HG03025 (cell line): ENCODE data around the gene ANKRD61.
"Not testable (repeated sequence)": the region's sequence is repeated elsewhere in the genome, so short reads cannot be mapped to it uniquely, and the experiment has no call there.

ENCODE experiments used
- ATAC-seq: cut with Tn5 transposase; IDR thresholded peaks from one replicate; pipeline ENCODE4 v1.9.1; 2021; ENCODE audit warnings: mild to moderate bottlenecking, moderate library complexity; ENCODE audit not compliant: unreplicated experiment, low FRiP score

Gene ANKRD61

DNA sequence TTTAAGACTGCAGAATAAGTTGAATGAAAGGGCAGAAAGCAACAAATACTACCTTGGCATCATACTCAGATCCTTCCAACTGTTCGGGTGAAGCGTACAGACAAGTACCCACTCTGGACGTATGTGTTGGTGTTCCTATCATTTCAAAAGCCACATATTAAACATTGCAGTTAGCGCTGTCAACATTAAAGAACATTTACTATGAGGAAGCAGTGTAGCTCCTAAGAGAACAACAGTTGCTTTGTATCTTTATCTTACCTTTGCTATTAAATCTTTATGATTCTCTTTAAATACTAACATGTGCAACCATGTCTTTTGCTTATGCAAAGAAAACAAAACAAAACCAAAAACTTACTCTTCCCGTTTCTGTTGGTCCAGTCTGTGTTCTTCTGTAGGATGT, 2.6 kb upstream of the ANKRD61 start:
- ATAC-seq: no peak

DNA sequence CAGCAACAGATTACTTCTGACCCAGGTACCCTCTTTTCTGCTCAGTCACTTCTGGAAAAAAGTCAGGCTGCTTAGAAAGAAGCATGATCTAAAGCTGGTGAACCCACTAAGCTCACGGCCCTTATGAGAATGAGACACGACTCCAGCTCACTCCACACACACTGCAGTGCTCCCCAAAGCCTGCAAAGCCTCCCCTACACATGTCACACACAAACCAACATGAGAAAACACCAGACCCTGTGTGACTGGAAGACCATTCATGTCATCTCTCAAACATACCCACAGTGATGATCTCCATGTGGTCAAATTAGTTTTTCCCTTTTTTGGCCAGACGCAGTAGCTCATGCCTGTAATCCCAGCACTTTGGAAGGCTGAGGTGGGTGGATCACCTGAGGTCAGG, 391 bp downstream of the ANKRD61 start:
- no peak for ATAC-seq

DNA sequence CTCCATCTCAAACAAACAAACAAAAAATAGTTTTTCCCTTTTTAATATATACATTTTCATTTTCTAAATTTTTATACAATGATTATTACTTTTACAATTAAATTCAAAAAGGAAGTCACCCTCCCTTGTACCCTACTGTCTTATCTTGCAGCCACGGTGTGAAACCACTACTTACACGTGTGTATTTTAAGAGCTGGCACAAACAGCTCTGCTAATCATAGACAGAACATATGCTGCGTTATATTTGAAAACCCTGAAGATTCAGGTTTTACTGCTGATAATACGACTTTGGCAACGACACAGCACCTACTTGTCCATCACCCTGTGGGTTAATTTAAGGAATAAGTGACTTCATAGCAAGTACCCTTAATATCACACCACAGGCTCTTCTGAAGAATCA, 991 bp downstream of the ANKRD61 start:
- no peak for ATAC-seq

DNA sequence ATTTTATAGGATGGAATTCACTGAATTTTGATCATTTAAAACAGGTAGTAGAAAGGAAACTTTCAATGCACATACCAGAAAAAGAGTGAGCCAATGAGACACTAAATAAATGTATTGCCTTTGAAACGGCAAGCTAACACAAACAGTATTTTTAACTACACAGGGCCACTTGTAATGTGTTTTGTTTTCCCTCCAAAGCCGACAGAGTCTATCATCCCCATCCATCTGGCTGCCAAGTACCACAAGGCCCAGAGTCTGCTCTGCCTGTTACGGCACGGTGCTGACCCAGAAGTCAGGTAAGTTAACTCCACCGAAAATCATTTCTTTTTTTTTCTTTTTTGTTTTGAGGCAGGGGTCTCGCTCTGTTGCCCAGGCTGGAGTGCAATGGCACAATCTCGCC, 1.5 kb downstream of the ANKRD61 start:
- ATAC-seq: no peak

DNA sequence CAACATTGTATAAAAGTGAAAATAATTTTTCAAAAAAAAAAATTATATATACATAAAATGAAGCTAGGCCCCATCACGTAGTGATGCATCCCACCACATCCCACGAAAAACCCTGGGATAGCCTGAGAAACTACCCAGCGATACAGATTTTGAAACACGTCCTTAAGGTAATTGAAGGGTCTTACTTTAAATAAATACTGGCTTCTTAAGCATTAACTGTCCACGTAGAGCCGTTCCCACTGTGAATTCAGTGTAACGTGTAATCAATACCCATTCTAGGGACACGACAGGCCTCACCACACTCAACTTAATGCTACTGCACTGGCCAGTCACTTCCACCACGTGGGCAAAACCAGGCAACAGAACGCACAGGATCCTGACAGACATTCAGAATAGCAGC, 4.0 kb downstream of the ANKRD61 start:
- no peak for ATAC-seq

DNA sequence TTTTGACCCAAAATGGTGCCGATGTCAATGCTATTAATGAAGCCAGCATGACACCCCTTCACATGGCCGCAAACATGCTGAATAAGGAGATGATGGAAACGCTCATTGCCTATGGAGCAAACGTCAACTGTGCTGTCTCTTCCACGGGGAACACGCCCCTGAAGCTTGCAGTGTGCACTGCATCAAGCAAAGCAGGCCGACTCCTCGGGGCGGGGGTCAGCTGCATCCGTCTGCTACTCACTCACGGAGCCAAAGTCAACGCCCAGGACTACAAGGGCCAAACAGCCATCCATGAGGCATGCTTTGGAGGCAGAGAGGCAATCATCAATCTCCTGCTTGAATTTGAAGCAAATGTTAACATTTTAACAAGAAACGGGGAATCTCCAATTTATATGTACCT, 4.5 kb downstream of the ANKRD61 start:
- no peak for ATAC-seq

DNA sequence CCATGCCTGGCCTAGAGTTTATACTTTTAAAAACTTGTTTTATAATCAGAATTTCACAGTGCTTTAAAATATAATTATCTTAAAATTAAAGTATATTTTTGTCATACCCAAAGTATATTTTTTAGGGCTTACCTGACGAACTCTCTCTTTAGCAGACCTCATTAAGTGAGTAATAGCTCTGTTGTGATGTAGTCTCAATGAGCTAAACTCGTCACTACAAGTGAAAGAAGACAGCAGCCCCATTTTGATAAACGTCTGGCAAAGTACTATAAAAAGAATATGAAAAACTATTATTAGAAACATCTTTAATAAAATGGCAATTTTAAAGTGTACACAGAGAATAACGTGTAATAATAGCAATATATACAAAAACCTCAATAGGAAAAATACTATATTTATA, 18.6 kb downstream of the ANKRD61 start:
- no peak for ATAC-seq

DNA sequence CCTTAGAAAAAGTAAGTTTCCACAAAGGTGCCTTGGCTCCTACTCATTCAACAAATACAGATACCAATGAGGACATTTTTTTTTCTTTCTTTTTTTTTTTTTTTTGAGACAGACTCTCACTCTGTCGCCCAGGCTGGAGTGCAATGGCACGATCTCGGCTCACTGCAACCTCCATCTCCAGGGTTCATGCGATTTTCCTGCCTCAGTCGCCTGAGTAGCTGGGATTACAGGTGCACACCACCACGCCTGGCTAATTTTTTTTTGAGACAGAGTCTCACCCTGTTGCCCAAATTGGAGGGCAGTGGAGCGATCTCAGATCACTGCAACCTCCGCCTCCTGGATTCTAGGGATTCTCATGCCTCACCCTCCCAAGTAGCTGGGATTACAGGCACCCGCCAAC, 20.0 kb downstream of the ANKRD61 start:
- not testable (repeated sequence) for ATAC-seq

DNA sequence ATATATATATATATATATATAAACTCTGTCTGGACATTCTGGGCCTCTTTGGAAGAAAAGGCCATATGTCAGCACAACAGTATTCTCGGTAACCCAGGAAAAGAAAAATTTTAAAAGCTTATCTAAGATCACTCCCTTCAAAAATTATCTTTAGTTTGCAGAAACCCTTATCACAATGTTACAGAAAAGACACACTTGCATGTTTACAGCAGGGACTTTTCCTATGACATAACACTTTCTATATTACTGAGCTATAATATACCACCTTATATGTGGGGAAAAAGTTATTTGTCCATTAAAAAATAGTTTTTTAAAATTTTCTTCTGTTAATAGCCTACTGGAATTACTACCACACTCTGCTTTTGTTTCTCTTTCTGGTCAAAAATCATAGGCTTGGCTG, 25.4 kb downstream of the ANKRD61 start:
- no peak for ATAC-seq

DNA sequence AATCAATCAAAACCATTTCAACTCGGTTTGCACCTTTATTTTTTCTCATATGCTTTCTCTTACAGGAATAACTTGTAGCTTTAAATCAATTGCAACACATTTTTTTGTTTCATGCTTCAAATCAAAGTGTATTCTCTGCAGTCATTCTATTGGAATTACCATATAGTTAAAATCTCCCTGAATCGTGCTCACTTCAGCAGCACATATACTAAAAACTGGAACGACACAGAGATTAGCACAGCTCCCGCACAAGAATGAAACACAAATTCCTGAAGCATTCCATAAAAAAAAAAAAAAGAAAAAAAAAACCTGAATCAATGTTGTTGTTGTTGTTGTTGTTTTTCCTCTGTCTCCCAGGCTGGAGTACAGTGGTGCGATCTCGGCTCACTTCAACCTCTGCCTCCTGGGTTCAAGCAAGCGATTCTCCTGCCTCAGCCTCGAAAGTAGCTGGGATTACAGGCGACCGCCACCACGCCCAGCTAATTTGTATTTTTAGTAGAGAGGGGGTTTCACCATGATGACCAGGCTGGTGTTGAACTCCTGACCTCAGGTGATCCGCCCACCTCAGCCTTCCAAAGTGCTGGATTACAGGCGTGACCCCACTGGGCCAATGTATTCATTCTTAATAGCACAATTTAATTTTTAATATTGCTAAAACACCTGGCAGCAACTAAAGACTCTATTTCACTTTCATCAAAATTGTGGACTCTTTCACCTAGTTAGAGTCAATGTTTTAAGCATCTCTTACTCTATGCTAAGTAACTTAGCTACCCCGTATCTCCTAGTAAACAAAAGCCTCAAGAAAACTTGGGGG, 26.3 kb downstream of the ANKRD61 start:
- no peak for ATAC-seq

DNA sequence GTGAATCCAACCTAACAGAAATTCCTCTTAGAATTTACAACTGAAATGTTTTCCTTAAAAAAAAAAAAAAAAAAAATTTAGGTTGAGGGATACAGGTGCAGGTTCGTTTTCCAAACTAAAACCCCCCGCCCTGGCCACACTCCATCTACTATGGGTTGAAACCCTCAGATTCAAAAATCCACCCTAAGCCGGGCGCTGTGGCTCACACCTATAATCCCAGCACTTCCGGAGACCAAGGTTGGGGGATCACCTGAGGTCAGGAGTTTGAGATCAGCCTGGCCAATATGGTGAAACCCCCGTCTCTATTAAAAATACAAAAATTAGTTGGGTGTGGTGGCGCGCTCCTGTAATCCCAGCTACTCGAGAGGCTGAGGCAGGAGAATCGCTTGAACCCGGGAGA, 28.8 kb downstream of the ANKRD61 start:
- ATAC-seq: not testable (repeated sequence)

DNA sequence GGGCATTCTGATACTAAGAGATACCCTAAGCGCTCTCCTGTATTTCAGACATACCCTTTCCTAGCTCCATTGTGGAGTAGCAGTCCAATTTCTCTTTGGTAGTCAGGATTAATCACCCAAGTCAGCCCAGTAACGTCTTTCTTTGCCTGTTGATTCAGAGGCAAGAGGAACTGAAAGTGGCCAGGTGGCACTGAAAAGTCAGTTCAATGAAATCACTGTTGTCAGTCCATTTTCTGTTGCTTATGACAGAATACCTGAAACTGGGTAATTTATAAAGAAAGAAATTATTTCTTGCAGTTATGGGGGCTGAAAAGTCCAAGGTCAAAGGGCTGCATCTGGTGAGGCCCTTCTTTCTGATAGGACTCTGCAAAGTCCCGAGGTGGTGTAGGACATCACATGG, 40.2 kb downstream of the ANKRD61 start:
- no peak for ATAC-seq

DNA sequence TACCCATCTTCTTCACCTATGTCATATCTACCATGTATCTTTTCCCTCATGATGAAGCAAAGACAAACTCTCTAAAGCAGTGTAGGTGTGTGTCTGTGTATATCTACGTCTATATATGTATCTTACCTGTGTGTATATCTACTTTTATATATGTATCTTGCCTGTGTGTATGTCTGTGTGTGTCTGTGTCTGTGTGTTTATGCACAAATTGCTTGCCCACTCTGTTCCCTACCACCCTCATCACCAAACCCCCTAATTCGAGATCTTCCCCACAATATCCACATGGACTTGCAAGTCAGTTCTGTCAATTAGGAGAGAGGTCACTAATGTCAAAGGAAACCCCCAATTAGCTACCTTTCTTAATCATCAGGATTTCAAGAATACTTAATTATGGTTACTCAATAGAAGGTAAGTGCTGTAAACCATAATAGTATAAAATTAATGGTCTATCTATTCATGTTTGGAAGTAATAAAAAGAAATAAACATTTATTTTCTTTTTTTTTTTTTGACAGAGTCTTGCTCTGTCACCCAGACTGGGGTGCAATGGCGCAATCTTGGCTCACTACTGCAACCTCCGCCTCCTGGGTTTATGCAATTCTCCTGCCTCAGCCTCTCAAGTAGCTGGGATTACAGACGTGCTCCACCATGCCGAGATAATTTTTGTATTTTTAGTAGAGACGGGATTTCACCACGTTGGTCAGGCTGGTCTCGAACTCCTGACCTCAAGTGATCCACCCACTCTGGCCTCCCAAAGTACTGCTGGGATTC, 43.6 kb downstream of the ANKRD61 start:
- ATAC-seq: no peak

DNA sequence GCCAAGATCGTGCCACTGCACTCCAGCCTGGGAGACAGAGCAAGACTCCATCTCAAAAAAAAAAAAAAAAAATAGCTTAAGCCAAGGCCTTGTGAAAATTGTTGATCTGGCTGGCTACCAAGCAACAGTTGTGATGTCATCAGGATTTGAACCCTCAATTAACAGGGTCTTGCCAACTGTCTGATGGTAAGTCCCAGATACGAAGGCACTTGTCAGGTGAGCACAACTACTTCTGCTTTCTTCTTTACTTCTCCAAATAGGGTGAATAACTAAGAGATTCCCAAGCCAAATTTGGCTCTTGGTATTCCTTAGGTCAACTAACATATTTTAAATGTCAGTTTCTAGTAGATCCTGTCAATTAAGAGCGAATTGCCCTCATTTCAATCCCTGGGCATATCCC, 47.4 kb downstream of the ANKRD61 start:
- ATAC-seq: no peak

DNA sequence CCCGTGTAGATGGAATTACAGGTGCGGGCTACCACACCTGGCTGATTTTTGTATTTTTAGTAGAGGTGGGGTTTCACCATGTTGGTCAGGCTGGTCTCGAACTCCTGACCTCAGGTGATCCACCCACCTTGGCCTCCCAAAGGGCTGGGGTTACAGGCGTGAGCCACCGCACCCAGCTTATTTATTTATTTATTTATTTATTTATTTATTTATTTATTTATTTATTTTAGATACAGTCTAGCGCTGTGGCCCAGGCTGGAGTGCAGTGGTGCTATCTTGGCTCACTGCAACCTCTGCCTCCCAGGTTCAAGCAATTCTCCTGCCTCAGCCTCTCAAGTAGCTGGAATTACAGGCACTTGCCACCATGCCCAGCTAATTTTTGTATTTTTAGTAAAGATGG, 51.9 kb downstream of the ANKRD61 start:
- ATAC-seq: not testable (repeated sequence)
